GM21737 (cell line): ENCODE data around the gene MED22.
"Not testable (repeated sequence)": the region's sequence is repeated elsewhere in the genome, so short reads cannot be mapped to it uniquely, and the experiment has no call there.

ENCODE experiments used
- ATAC-seq: cut with Tn5 transposase; IDR thresholded peaks from one replicate; pipeline ENCODE4 v1.9.1; 2021; ENCODE audit warnings: mild to moderate bottlenecking, moderate library complexity; ENCODE audit not compliant: unreplicated experiment

Gene MED22

DNA sequence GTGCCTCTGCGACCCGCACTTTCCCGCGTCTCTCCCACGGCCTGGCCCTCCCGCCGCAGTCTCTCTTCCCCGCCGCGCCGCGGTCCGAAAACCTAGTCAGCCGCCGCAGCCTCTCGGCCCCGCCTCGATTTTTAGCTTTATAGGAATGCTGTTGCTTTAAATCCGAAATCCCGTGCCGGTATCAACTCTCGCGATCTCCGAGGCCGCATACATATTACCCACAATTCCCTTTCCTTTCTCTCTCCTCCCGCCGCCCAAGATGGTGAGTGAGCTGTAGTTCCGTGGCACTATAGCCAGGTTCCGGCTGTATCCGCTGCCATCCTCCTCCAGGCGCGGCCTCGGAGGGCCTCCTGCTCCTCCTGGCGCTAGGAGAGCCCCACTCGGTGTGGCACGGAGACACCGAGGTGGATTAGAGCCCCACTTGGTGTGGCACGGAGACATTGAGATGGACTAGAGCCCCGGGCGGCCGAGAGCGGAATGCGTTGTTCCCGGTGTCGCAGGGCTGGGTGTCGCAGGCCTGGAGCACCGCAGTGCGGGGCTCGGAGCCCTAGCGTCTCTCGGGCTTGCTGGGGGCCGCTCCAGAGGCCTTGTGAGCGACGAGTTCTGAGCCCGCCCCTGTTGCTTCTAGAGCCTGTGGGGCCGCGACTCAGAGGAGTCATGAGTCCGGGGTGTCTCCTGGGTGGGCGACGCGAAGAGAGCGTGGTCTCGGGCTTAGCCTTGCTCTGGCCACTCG lies at the start of gene MED22, which contains the start of gene RPL7A:
MED22 (minus strand) TSS at position 147 of the 733 bp plus-strand sequence. CDS start 1,469 bp downstream, outside the sequence.
RPL7A (plus strand) TSS at position 234 of the 733 bp plus-strand sequence; CDS start at position 260, 26 bp downstream.
- ATAC-seq, result peak; percentile 69

DNA sequence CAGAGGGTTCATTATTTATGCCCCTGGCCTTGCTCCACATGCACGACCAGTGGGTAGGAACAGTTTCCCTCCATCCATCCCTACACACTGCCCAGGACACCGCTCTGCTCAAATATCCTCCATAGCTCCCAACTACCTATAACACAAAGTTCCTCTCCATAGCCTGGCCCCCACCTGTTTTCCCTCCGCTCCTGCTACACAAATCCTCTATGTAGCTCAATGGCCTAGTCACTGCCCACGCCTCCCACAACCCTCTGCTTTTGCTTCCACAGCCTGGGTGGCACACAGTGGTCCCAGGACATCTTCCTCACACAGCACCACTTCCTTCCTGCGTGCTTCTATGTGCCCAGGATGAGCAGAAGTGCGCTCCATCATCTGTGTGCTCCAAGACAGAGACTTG lies 49.4 kb upstream of the MED22 start:
- ATAC-seq, result no peak

DNA sequence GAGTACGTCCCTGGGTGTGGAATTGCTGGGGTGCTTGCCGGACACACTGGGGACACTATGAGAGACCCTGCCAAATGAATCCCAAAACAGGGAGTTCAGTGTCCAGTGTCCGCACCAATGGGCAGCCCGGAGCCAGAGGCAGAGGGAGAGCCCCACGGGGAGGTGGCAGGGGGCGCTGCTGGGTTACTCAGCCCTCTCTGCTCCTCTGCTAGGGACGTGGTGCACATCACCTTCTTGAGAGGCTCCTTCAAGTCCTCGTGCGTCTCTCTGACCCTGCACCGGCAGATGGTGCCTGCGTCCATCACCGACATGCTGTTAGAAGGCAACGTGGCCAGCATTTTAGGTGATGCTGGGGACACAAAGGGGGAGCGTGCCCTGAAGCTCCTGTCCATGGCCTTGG lies 49.0 kb upstream of the MED22 start:
- ATAC-seq, result no peak

DNA sequence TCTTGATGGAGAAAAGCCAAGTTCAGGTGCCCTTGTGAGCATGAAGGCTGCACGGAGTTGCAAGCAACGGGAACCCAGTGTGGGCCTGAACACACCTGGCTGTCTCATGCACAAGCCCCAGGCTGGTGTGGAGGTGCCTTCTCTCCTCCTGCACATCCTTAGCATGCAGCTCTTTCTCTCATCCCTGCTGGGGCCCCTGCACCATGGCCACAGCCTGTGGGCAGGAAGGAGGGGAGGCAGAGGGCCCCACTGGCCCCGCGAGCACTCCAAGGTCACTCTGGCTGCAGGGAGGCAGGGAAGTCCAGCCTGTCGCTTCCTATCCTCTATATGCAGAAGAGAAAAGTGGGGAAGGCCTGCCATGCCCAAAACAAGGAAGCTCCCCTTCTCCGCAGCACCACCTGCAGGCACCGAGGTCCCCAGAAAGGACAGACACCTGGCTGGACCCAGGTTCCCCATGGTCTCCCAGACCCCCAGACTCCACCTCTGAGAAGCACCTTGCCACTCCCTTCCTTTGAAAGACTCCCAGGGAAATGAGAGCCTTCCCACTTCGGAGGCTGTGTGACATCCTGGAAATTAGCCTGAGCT lies 46.8 kb upstream of the MED22 start:
- ATAC-seq, result no peak

DNA sequence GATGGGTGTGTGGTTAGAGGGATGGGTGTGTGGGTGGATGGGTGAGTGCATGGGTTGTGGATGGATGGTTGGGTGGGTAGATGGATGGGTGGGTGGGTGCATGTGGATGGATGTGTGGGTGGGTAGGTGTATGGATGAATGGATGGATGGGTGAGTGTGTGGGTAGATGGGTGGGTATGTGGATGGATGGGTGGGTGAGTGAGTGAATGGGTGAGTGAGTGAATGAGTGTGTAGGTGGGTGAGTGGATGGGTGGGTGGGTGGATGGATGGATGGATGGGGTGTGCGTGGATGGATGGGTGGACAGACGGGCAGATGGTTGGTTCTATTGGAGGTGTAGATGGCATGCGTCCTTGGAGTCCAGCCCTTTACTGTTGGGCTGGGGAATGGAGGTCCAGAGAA lies 45.5 kb upstream of the MED22 start:
- no peak for ATAC-seq

DNA sequence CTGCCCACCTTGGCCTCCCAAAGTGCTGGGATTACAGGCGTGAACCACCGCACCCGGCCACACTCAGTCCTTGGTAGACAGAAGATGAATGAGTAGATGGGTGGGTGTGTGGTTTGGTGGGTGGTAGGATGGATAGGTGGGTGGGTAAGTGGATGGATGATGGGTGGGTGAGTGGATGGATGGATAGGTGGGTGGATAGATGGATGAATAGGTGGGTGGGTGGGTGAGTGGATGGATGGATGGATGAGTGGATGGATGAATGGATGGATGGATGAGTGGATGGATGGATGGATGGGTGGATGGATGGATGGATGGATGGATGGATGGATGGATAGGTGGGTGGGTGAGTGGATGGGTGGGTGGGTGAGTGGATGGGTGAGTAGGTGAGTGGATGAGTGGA lies 44.4 kb upstream of the MED22 start:
- ATAC-seq, result not testable (repeated sequence)

DNA sequence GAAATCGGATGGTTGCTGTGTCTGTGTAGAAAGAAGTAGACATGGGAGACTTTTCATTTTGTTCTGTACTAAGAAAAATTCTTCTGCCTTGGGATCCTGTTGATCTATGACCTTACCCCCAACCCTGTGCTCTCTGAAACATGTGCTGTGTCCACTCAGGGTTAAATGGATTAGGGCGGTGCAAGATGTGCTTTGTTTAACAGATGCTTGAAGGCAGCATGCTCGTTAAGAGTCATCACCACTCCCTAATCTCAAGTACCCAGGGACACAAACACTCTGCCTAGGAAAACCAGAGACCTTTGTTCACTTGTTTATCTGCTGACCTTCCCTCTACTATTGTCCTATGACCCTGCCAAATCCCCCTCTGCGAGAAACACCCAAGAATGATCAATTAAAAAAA lies 43.5 kb upstream of the MED22 start:
- not testable (repeated sequence) for ATAC-seq

DNA sequence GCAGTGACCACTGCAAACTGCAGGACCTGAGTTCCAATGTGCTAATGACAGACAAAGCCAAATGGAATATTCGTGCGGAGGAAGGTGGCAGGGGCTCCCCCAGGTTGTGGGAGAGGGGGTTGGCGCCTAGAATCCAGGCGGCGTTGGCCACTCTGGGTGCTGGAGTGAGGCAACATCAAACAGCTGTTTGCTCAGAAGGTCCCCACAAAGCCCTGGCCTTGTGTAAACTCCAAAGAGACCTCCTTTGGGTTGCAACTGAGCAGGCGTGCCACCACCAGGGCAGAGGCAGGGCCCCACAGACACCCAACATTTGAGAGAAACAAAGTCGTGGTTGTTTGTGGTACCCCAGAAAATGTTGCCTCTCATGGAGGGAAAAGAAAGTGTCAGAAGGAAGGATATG lies 42.8 kb upstream of the MED22 start:
- ATAC-seq, result no peak

DNA sequence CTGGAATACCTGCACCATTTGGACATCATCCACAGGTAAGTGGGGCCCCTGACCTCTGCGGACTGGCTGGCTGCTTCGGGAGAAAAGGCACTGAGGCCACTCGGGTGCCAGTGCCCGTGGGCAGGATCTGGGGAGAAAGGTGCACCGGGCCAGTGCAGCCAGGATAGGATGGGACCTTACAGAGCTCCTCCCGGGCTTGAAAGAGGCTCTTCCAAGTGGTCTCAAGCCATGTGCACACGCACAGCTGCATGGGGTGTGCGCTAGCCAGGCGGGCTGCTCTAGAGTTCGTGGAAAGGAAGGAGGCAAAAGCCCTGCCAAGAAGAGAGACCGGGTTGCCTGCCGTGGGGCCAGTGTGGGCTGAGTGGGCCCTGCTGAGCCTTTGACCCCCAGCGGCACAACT lies 41.6 kb upstream of the MED22 start:
- ATAC-seq, result no peak

DNA sequence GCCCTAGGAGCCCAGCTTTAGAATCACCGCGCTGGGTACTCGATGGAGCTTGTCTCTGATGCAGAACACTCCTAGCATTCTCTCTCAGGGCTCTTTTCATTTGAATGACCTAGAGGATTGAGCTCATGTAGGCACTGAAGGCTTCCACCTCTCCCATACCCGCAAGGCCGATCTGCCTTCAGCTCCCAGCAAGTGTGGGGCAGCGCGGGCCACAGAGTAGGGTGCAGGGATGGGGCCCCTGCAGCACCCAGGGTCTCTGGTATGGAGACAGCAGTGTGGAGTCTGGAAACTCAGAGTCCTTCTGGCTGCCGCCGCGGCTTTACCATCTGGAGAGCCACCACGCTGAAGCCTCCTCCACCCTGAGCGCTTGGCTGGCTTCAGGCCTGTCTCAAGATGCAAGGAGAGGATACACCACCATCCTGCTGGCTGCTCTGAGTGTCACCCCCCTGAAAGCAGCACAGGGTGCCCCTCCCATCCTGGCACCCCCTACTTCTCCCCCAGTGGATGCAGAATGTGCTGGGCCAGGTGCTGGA lies 41.2 kb upstream of the MED22 start:
- ATAC-seq, result no peak

DNA sequence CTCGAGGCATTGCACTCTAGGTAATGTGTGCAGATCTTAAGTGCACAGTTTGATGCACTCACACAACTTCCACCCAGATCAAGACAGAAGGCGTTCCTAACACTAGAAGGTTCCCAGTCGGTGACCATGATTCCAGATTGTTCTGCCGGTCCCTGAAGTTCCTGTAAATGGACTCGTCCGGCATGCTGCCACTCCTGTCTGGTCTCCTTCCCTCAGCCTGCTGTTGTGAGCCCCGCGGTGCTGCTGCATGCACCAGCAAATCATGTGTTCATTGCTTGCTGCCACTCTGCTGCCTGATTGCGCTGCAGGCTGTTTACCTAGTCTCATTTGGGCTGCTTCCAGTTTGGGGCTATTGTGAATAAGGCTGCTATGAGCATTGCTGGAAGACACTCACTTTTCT lies 39.7 kb upstream of the MED22 start:
- no peak for ATAC-seq

DNA sequence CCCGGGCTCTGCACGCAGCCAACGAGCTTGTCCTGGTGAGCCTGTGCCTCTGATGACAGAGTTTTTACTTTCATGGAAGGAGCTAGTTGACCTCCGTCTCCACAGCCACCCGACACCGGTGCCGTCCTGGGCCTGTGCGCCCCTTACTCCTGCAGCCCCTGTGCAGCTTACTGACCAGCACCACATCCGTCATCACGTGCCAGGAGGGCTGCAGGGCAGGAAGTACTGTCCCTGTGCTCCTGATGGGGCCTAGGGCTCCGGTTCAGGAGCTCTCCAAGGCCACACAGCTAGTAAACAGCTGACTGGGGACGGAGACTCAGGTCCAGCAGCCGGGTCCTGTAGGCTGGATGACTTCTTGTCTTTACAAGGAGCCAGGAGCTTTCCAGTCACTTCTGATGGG lies 38.4 kb upstream of the MED22 start:
- no peak for ATAC-seq

DNA sequence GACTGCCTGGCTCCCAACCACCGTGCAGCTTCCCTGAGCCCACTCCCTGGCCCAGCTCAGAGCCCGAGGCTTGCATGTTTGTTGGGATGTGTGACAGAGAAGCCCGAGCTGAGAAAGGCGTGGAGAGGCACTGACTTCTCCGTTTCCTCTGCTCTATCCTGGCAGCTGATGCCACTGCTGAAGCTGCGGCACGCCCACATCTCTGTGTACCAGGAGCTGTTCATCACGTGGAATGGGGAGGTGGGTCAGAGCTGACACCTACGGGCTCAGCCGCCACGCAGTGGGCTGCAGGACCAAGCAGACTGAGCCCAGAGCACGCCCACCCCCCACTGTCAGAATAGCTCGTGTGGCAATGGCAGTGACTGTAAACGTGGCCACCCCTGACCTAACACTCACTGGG lies 37.5 kb upstream of the MED22 start:
- ATAC-seq, result no peak

DNA sequence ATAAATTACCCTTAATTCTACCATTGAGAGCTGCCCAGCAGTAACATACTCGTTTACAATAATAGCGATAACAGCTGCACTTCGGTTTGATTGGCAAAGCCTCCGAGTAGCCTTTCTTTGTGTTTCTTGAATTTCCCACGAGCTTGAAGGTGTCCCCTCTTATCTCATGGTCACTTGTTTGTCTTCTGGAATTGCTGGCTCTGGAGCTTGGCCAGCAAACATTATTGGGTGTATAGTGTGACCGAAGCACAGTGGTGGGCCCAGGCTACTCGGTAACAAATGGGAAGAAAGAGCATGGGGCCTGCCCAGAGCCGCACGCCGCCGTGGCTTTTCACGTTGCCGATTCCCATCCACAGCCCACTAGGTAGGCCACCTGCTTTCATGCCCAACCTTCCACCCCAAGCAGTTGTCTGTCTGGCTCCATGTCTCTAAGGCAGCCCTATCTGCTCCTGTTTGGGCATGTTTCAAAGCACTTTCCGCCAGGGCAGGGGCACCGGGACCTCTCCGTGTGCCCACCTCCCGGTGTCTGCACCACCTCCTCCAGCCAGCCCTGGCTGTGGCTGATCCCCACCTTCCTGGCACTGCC lies 36.9 kb upstream of the MED22 start:
- no peak for ATAC-seq

DNA sequence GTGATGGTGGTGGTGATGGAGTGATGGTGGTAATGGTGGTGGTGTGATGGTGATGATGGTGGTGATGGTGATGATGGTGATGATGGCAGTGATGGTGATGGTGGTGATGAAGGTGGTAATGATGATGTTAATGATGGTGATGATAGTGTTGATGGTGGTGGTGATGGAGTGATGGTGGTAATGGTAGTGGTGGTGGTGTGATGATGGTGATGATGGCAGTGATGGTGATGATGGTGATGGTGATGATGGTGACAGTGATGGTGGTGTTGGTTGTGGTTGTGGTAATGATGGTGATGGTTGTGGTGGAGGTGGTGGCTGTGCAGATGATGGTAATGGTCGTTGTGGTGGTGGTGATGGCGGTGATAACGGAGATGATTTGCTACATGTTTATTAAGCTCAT lies 35.5 kb upstream of the MED22 start:
- ATAC-seq, result no peak

DNA sequence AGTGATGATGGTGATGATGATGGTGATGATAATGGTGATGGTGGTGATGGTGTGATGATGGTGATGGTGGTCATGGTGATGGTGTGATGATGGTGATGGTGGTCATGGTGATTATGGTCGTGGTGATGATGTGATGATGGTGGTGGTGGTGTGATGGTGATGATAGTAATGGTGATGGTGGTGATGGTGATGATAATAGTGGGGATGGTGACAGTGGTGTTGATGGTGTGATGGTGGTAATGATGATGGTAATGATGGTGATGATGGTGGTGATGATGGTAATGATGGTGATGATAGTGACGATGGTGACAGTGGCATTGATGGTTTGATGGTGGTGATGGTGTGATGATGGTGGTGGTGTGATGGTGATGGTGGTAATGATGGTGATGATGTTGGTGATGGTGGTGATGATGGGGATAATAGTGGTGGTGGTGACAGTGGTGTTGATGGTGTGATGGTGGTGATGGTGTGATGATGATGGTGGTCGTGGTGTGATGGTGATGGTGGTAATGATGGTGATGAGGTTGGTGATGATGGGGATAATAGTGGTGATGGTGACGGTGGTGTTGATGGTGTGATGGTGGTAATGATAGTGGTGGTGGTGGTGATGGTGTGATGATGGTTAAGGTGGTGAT lies 34.7 kb upstream of the MED22 start:
- no peak for ATAC-seq

DNA sequence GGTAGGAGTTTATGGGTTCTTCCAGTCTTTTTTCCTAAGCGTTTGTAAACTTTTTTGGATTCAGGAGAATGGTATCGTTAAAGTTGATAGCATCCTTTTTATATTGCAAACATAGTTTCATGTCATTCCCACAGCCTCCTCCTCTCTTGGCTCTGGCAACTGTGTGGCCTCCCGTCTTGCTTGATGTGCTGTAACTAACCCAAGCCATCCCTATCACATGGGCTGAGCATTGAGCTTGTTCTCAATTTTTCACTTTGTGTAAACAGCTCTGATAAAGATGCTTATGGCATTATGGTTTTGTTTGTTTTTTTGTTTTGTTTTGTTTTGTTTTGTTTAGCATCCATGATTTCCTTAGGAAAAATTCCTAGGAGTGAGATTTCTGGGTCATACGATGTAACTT lies 32.8 kb upstream of the MED22 start:
- ATAC-seq, result no peak

DNA sequence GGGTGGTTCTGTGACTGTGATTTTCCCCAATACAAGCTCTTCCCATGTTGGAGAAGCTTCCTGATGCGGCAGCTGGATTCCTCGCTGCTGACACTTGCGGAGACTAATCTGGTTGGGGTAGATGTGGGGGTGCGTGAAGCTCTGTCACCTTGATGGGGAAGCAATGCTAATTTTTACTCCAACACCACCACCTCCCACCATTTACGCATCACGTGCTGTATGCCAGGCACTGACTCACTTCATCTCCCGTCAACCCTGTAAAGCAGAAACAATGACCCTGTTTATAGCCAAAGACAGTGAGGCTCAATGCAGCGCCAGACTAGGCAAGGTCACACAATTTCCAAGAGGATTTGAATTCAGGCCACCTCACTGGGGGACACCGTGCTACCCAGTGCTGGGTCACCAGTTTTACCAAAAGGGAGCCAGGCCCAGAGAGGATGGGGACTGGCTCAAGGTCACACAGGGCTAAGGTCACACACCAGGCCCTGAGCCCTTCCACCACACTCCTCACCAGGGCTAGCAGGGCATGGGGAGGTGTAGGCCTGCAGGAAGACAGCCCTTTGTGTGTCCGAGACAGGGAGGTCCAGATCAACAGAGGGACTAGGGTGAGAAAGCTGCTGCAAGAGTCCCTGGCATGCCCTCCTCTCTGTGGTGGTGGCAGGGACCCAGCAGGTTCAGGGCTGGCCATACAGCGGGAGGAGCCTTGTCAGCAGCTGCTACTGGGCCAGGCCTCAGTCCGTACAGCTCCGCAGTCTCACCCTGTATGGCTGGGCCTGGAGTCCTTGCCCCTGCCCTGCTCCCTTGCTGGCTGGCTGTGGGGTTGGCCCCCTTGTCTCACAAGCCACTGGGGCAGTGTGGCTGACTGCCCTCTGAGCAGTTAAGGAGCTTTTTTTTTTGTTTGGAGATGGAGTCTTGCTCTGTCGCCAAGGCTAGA lies 31.5 kb upstream of the MED22 start:
- no peak for ATAC-seq

DNA sequence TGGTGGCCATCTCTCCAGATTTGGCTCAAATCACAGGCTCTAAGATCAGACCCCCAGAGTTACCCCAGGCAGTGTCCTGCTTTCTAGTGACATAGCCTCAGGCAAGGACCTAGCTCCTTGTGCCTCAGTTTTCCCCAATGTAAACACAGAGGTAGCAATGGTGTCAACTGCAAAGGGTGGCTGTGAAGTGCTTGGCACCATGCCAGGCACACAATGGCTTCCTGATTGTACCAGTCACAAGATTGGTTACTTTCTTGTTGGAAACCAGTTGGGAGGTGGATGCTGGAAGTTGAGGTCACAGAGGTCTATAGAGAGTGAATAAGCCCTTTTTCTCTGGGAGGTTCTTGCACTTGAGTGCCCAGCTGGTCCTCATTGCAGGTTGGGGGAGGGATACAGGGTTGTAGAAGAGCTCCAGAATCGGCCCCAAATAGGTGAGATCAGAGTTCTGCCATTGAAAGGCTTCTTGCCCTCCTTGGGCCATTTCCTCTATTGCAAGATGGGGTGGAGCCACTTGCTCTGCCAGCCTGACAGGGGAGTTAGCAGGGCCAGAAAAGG lies 30.6 kb upstream of the MED22 start:
- ATAC-seq, result no peak

DNA sequence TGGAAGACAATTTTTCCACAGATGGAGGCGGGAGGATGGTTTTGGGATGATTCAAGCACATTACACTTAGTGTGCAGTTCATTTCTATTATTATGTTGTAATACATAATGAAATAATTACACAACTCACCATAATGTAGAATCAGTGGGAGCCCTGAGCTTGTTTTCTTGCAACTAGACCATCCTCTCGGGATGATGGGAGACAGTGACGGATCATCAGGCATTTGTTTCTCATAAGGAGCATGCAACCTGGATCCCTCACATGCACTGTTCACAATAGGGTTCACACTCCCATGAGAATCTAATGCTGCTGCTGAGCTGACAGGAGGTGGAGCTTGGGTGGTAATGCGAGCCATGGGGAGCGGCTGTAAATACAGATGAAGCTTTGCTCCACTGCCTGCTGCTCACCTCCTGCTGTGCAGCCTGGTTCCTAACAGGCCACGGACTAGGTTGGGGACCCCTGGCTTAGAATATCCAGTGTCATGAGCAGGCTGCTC lies 29.8 kb upstream of the MED22 start:
- ATAC-seq, result no peak
